K562 (cell line): ENCODE results near the gene TMEM239. TPM values are rescaled to one million over a fixed set of nuclear protein-coding genes. Genes with fewer than 3 reads are reported as not detected.

ENCODE experiments used
- BRF2 ChIP-seq: IDR thresholded peaks from 3 replicates; pipeline ENCODE4 v1.6.1; 2011; ENCODE audit warnings: borderline replicate concordance, mild to moderate bottlenecking; ENCODE audit not compliant: insufficient read length, insufficient read depth
- HBP1 ChIP-seq: fragments of 450-650 bp; formaldehyde crosslinking; IDR thresholded peaks from 2 replicates; pipeline ENCODE4 v1.4.0; 2022; ENCODE audit warnings: missing genetic modification characterization
- LEF1 ChIP-seq: fragments of 450-650 bp; IDR thresholded peaks from 2 replicates; pipeline ENCODE4 v1.6.1; 2016; ENCODE audit warnings: mild to moderate bottlenecking
- MGA ChIP-seq: fragments of 450-650 bp; IDR thresholded peaks from 2 replicates; pipeline ENCODE4 v1.6.1; 2016; ENCODE audit warnings: mild to moderate bottlenecking, moderate library complexity
- MTA3 ChIP-seq: fragments of 450-650 bp; formaldehyde crosslinking; IDR thresholded peaks from 2 replicates; pipeline ENCODE4 v1.6.1; 2017; ENCODE audit warnings: mild to moderate bottlenecking, borderline replicate concordance
- NUFIP1 ChIP-seq: fragments of 450-650 bp; IDR thresholded peaks from 2 replicates; pipeline ENCODE4 v1.6.1; 2018; ENCODE audit not compliant: partially characterized antibody
- ZNF324 ChIP-seq: fragments of 250-450 bp; sonication (Bioruptor Pico); IDR thresholded peaks from 2 replicates; pipeline ENCODE4 v1.4.0; 2020; ENCODE audit warnings: mild to moderate bottlenecking
- polyA plus RNA-seq, 8 experiments: library from polyadenylated mRNA; depleted of rRNA in 4 of 8; stranded (reverse) in 5 of 8; unstranded in 3 of 8; fragments of >200 nt; fragmentation: Nextera tagmentation in 2 of 8; fragmentation: Illumina TruSeq in 1 of 8; extraction: Ambion mirVana in 2 of 8; extraction: Trizol in 1 of 8; gene quantifications; 2 replicates each; pipeline versions ENCODE4 v1.2.1 to v1.2.3, GENCODE V29; 2011 to 2014; ENCODE audit warnings: inconsistent platforms in 1 of 8, missing spikeins in 1 of 8
- total RNA-seq, 7 experiments: library from RNA; depleted of rRNA in 6 of 7; stranded (reverse); fragments of >200 nt in 6 of 7; fragmentation: Illumina TruSeq in 2 of 7; extraction: Trizol in 2 of 7; gene quantifications; 2 replicates each; pipeline versions ENCODE4 v1.2.1 to v1.2.3, GENCODE V29; 2011 to 2021; ENCODE audit warnings: low replicate concordance in 1 of 7

TMEM239 gene
- total and polyA plus RNA-seq, 9 of the 15 experiments (the other 6 are each of a cell fraction or from before 2014, with no cell fraction given), result not detected

- no peak for TF ChIP-seq HBP1 (CRISPR knock-in tag)
- no peak for TF ChIP-seq MTA3
- TF ChIP-seq NUFIP1, result no peak
- no peak for TF ChIP-seq BRF2
- TF ChIP-seq LEF1, result no peak
- no peak for TF ChIP-seq MGA
- TF ChIP-seq ZNF324 (CRISPR knock-in tag), result no peak
Observed at GRCh38 chr20:2839732-2840137, 23.6 kb downstream of the TMEM239 start (continued).
